ENCODE measurements around the gene LARGE1.

The LARGE1 gene

GRCh38 chr22:33427461-33427860 is 492.8 kb downstream of the LARGE1 start:
- DNase-seq (ENCODE audit: low read depth, low spot score) = no peak

DNA sequence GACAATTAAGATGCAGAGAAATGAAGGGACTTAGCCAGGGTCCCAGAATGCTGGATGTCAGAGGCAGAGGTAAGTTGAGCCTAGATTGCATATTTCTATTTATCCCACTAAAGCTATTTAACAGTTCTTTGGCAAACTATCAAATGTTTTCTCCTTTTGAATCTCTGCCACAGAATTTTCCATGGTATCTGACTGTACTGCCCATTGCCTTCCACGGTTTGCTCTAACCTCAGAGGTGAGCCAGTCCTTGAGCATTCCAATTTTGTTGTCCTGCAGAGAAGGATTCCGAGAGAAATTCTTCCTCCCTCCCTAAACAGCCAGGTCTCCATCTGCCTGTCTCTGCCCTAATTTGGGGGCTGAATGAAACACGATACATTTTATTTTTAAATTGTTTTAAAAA is 493.8 kb downstream of the LARGE1 start:
- DNase-seq (ENCODE audit: low read depth, low spot score) = no peak

GRCh38 chr22:33421859-33422258 is 498.4 kb downstream of the LARGE1 start:
- DNase-seq (ENCODE audit: low read depth, low spot score) = no peak

GRCh38 chr22:33418484-33418883 is 501.8 kb downstream of the LARGE1 start:
- DNase-seq (ENCODE audit: low read depth, low spot score) = no peak

- no peak for DNase-seq (ENCODE audit: low read depth, low spot score)
Observed at GRCh38 chr22:33415401-33415800, 504.9 kb downstream of the LARGE1 start.

DNA sequence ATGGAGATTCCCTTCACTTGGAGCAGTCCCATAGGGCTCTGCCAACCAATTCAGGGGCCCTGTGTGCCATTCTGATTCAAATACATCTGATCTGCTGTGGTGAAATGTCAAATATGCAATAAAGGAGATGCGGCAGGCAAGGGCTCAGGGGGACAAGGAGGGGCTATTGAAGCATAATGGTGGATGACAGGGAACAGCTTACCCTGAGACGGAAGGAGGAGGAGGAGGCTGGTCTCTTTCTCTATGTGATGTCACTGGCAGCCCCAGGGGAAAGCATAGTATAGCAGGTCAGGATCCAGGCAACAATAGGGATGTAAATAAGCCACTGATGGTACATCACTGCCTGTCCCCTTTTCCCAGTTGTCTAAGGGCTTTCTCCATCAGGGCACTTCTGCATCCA is 511.2 kb downstream of the LARGE1 start:
- no peak for DNase-seq (ENCODE audit: low read depth, low spot score)

DNA sequence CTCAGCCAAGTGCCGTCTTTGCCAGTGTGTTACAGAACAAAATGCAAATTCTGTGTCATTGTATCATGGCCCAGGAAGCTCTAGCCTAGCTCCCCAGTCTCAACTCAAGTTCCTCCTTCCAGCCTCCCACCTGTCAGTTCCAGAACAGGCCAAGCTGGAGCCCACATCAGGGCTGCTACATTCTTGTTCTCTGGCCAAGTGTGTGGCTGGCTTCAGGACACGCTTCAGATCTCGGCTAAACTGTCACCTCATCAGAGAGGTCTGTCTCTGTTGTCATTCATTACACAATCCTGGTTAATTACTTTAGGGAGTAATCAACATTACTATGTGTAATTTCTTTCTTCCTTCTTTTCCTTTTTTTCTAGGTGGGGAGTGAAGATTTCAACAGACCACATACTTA is 515.1 kb downstream of the LARGE1 start:
- no peak for DNase-seq (ENCODE audit: low read depth, low spot score)

DNA sequence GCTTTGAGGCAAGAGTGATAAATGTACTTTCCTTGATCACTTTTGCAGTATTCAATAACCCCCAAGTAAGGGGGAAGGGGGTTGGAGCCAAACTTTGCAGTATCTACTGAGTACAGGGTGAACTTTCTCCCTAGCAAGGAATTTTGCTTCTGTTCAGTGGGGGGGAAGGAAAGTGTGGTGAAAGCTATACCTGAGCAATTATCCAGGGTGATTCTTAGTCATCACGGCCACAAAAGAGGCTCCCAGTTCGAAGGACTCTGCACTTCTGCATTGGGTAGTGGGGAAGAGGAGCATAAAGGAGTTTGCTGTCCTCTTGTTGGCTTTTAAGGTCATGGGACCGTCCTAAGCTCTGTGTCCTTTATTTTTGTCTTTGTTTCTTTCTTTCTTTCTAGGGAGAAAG is 515.6 kb downstream of the LARGE1 start:
- no peak for DNase-seq (ENCODE audit: low read depth, low spot score)

- DNase-seq (ENCODE audit: low read depth, low spot score) = no peak
Observed at GRCh38 chr22:33402325-33402724, 518.0 kb downstream of the LARGE1 start.

DNA sequence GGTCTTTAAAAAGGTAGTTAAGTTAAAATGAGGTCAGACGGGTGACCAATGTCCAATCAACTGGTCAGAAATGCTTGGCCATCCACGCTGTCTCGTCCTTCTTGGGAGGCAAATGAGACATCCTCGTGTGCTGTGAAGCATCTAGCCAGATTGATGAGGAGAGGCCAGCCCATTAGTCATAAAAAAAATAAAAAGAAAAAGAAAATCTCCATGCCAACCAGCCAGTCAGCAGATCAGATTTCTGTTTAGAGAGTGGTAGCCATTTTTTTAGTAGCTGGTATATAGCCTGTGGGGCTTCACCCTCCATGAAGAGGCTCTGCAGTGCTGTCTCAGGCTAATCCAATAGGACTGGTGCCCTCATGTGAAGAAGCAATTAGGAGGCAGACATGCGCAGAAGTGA is 519.0 kb downstream of the LARGE1 start:
- no peak for DNase-seq (ENCODE audit: low read depth, low spot score)

DNA sequence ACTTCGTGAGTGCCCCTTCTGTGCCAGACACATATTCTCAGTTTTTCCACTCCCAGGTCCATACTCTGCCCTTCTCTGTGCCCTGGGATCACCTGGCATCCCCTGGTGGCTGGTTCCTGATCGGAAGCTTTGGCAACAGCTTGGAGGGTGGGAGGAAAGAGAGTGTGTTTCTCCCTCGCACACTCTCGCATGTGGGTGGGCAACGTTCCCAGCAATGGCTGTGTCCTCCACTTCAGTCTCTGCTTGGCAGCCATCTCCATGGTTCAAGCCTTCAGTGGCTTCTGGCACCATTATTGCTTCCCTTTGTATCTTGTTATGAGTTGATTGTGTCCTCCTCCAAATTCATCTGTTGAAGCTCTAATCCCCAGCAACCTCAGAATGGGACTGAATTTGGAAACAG is 519.4 kb downstream of the LARGE1 start:
- no peak for DNase-seq (ENCODE audit: low read depth, low spot score)

DNA sequence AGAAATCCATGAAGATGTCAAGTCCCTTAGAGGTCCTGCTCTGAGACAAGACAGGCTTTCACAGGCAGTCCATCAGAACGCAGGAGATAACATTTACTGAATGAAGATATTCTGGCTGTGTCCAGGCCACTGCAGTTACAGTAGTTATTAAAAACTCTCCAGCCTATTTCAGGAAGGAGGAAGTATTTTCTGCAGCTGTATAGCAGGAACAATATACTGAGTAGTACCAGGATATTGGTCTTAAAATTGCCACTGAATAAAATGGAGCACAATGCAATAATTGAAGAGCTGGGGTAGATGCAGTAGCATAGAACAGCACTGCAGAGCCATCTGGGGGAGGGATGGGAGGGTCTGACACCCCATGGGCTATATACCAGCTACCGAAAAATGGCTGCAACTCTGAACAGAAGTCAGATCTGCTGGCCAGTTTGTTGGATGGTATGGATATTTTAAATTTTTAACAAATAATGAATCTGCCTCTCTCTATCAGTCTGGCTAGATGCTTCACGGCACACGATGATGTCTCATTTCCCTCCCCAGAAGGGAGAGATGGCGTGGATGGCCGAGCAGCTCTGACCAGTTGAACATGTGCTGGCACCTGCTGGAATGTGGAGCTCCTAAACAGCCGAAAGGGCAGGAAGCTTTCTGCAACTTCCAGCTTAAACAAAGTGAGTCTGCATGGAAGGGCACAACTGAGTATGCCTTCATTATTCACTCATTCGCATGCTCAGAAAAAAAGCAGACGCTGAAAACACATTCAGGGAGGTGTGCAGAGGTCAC is 520.0 kb downstream of the LARGE1 start:
- DNase-seq (ENCODE audit: low read depth, low spot score) = no peak

DNA sequence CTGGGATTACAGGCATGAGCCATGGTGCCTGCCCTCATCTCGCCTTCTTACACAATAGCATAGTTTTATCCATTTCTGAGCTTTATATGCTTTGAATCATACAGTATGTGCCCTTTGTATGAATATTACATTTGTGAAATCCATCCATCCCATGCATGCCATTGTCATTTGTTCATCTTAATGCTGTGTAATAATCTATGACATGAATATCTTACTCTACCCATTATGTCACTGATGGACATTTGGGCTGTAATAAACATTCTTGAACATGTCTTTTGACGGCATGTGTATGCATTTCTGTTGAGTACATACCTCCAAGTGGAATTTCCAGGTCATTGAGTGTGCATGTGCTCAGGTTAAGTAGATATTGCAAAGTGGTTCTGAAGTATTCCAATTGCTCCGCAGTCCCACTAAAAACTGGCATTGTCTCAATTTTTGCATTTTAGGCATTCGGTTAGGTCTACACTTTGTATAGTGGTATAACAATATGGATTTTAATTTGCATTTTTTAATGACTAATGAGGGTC is 522.8 kb downstream of the LARGE1 start:
- no peak for DNase-seq (ENCODE audit: low read depth, low spot score)

DNA sequence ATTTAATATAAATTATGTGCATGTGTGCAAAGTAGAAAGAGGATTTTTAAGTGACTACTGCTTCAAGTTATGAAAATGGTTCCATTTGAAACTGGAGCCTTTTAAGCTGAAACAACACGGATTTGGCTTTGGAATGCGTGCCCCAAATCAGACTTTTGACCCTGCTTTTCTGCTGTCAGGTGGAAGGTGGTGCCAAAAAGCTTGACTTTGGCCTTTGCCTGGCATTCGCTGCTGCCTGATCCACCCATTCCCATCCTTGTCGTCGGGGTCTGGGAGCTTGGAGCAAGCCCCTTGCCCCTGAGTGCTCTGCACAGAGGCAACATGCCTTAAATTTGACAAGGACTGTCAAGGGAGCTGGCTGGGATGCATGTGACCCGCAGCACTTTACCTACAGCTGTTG is 526.8 kb downstream of the LARGE1 start:
- DNase-seq (ENCODE audit: low read depth, low spot score) = no peak

DNA sequence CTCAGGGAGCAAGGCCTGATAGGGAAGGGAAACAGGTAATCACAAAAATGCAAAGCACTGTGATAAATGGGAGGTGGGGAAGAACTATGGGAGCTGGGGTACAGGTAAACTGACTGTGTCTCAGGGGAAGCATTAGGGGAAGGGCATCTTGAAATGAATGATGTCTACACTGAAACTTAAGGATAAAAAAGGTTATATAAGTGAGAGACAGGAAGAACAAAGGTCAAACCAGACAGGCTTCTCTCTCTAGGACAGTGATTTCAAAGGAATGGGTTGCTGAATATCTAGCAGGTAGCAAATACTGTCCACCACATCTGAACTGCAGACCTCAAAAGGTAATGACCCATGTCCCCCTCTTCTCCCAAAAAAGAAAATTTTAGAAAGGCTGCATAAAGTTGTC is 529.0 kb downstream of the LARGE1 start:
- no peak for DNase-seq (ENCODE audit: low read depth, low spot score)

GRCh38 chr22:33389936-33390335 is 530.3 kb downstream of the LARGE1 start:
- DNase-seq (ENCODE audit: low read depth, low spot score) = no peak

DNA sequence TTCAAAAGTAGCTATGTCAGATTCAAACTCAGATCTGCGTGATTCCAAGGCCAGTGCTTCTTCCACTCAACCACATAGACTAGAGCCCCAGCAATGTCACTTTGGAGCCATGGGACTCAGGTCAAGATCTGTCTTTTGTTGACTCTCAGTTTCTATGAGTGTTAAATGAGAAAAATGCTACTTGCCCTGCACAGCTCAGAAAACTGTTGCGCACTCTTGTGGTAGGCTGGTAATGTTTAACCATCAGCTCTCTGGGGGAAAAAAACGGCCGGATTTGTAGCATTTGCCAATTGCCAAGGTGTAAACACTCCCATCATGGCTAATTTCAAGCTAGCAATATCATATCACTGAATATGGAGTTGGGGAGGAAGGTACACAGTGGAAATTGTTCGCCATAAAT is 534.0 kb downstream of the LARGE1 start:
- no peak for DNase-seq (ENCODE audit: low read depth, low spot score)

GRCh38 chr22:33385611-33386010 is 534.7 kb downstream of the LARGE1 start:
- DNase-seq (ENCODE audit: low read depth, low spot score) = no peak

- no peak for DNase-seq (ENCODE audit: low read depth, low spot score)
Observed at GRCh38 chr22:33382436-33382835, 537.8 kb downstream of the LARGE1 start.

GRCh38 chr22:33381531-33382406 is 538.5 kb downstream of the LARGE1 start:
- no peak for DNase-seq (ENCODE audit: low read depth, low spot score)

DNA sequence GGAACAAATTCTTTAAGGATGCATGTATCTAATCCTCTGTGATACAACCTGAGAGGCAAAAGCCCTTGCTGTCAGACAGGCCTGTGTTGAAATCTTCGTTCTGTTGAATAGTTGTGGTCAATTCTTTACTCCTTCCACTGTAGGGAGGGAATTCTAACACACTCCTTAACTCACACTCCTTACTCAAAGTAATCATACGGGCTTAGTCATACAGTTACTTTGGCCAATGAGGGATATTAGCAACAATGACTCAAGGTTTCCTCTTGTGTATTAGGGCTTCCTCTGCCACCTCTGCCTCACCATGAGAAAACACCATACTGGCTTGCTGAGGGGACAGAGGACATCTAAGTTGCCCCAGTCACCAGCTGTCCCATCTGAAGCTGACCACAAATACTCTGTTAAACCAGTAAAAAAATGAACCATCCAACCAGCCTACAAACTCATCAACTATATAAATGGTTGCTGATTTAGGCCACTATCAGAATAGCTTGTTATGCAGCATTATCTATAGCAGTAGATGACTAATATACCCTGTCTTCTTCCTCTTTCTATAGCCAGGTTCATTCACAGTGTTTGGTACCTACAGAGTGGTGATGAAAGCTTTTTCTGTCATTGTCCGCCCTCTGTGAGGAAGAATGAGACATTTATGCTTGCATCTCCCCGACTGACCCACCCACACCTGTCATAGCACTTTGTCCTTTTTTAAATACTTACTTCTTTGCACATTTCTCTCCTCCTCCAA is 539.3 kb downstream of the LARGE1 start:
- no peak for DNase-seq (ENCODE audit: low read depth, low spot score)

DNA sequence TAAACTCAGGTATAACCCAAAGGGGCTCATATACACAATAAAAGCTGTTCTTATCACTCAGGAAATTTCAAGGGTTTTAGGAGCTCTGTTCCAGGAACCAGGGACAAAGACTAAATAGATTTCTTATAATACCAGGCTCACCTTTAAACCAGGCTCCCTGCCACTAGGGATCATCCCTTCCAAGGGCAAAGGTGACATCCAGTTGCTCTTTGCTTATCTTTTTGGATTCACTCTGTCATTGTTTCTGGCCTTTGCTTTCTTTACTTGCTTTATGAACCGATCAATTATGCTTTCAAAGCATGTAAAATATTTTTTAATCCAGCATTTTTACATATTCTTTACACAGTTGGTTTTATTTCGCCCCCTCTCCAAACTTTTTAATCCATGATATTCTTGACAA is 540.4 kb downstream of the LARGE1 start:
- no peak for DNase-seq (ENCODE audit: low read depth, low spot score)
